Type B pancreatic cell (in vitro differentiated cells): ENCODE data around the gene FOXRED2. TPM values are rescaled to one million over a fixed set of nuclear protein-coding genes. Genes with fewer than 3 reads are reported as not detected.
"Not testable (repeated sequence)": the region's sequence is repeated elsewhere in the genome, so short reads cannot be mapped to it uniquely, and the experiment has no call there.

ENCODE experiments used
- DNase-seq: peaks from one replicate; pipeline ENCODE4 v3.0.0; 2021; ENCODE audit warnings: mixed read lengths; ENCODE audit not compliant: unreplicated experiment; ENCODE audit errors: extremely low spot score
- H3K27ac Mint-ChIP-seq: 2 replicates; pipeline ENCODE4 v1.8.0; 2021; ENCODE audit warnings: mild to moderate bottlenecking, mixed read lengths
- H3K27me3 Mint-ChIP-seq: 2 replicates; pipeline ENCODE4 v1.8.0; 2021; ENCODE audit warnings: mixed read lengths
- H3K36me3 Mint-ChIP-seq: 2 replicates; pipeline ENCODE4 v1.8.0; 2021; ENCODE audit warnings: mixed read lengths
- H3K4me1 Mint-ChIP-seq: one replicate; pipeline ENCODE4 v1.8.0; 2021; ENCODE audit warnings: mixed read lengths; ENCODE audit not compliant: unreplicated experiment
- H3K4me3 Mint-ChIP-seq: 2 replicates; pipeline ENCODE4 v1.8.0; 2021; ENCODE audit warnings: mild to moderate bottlenecking, mixed read lengths
- H3K9me3 Mint-ChIP-seq: 2 replicates; pipeline ENCODE4 v1.8.0; 2021; ENCODE audit warnings: mixed read lengths
- total RNA-seq: library from RNA; stranded (reverse); gene quantifications from 2 replicates; pipeline ENCODE4 v1.2.1, GENCODE V29; 2021; ENCODE audit warnings: low replicate concordance
- TF ChIP-seq, protein P1 (sequence below): fragments of 200-600 bp; sonication (generic); conservative IDR thresholded peaks from 2 replicates; pipeline ENCODE4 v1.5.0; 2021; ENCODE audit warnings: antibody characterized with exemption, mild to moderate bottlenecking

Gene FOXRED2
- total RNA-seq, 1 donor from 2014 or later: 38.8 TPM

DNA sequence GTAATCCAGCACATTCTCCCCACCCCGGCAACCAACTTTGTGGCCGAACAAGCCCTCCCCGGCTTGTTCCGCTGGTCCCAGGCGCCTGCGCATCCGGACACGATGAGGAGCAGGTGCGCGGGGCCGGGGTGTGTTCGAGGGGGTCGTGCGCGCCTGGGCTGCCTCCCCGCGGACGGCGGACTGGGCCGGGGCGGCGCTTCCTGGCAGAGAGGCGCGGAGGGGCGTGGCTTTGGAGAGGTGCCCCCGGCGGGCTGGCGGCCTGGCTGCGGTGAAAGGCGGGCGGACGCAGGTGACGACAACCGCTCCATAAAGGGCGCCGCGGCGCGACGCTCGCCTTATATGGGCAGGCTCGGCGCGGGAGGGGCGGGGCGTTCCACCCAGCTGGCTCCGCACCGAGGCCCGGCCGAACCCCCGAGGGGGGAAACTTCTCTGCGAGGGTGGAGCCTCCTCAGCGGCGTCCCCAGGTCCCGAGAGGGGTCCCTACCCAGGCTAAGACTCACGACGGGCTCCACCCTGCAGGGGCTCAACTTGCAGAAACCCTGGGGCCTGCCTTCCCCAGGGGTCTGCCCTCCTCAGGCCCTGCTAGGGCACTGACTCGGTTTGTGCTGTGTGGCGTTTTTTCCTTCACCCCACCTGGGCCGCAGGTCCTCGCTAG, 51.8 kb downstream of the FOXRED2 start:
- no peaks in the 10 kb centered on the region for H3K36me3 Mint-ChIP-seq
- peak; percentile 91 for DNase-seq
- H3K27ac Mint-ChIP-seq: peak overlapping the region; percentile 79
- H3K4me3 Mint-ChIP-seq: peak overlapping the region; percentile 77
- H3K9me3 Mint-ChIP-seq: no peaks in the 10 kb centered on the region
- TF ChIP-seq, protein P1, sequence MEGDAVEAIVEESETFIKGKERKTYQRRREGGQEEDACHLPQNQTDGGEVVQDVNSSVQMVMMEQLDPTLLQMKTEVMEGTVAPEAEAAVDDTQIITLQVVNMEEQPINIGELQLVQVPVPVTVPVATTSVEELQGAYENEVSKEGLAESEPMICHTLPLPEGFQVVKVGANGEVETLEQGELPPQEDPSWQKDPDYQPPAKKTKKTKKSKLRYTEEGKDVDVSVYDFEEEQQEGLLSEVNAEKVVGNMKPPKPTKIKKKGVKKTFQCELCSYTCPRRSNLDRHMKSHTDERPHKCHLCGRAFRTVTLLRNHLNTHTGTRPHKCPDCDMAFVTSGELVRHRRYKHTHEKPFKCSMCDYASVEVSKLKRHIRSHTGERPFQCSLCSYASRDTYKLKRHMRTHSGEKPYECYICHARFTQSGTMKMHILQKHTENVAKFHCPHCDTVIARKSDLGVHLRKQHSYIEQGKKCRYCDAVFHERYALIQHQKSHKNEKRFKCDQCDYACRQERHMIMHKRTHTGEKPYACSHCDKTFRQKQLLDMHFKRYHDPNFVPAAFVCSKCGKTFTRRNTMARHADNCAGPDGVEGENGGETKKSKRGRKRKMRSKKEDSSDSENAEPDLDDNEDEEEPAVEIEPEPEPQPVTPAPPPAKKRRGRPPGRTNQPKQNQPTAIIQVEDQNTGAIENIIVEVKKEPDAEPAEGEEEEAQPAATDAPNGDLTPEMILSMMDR: no peak
- no peaks in the 10 kb centered on the region for H3K27me3 Mint-ChIP-seq
- peaks cover 9% of the 10 kb centered on the region for H3K4me1 Mint-ChIP-seq

DNA sequence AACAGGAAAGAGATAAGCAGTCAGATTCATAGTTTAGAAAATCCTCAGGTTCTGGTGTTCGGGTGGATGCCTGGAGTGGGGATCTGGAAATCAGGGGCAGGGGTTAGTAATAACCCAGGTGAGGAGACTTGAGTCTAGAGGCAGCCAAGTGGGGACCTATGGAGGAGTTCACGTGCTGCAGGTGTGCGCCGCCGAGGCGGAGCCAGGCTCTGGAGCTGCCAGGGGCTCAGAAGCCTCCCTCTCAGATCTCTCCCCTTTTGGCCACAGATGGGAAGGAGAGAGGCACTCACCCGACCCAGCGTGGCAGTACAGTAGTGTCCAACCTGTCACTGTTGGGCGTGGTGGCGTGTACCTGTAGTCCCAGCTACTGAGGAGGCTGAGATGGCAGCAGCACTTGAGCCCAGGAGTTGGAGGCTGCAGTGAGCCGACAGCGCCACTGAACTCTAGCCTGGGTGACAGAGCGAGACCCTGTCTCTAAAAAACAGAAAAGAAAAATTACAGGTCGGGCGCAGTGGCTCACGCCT, 52.9 kb downstream of the FOXRED2 start:
- TF ChIP-seq, protein P1: no peak

DNA sequence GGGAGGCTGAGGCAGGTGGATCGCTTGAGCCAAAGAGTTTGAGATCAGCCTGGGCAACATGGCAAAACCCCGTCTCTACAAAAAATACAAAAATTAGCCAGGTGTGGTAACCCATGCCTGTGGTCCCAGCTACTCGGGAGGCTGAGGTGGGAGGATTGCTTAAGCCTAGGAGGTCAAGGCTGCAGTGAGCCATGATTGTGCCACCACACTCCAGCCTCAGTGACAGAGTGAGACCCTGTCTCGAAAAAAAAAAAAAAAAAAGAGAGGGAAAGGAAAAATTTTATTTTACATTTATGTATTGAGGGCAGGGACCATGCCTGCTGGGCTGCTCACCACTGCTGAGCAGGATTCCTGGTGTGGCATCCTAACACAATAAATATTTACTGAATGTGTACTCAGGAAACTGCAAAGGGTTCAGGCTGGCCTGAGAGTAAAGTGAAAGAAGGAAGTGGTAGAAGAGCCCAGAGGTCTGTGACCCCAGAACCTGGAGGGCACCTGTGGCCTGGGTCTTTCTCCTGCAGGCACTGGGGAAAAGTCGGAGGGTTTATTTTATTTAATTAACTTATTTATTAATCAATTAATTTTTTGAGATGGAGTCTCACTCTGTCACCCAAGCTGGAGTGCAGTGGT, 53.7 kb downstream of the FOXRED2 start:
- not testable (repeated sequence) for H3K9me3 Mint-ChIP-seq, H3K27me3 Mint-ChIP-seq, DNase-seq, H3K36me3 Mint-ChIP-seq
- Mint-ChIP-seq H3K4me1 (peaks cover 15% of the 10 kb centered on the region), H3K27ac (peak overlapping the region; percentile 70), H3K4me3 (peak overlapping the region; percentile 71)

More for the DNA sequence above, 52.9 kb downstream of the FOXRED2 start:
- no peaks in the 10 kb centered on the region for H3K27me3 Mint-ChIP-seq
- H3K9me3 Mint-ChIP-seq: no peaks in the 10 kb centered on the region
- no peaks in the 10 kb centered on the region for H3K36me3 Mint-ChIP-seq
- peaks cover 11% of the 10 kb centered on the region for H3K4me1 Mint-ChIP-seq
- H3K27ac Mint-ChIP-seq: peak overlapping the region; percentile 48
- H3K4me3 Mint-ChIP-seq: peak overlapping the region; percentile 64
- no peak for DNase-seq

DNA sequence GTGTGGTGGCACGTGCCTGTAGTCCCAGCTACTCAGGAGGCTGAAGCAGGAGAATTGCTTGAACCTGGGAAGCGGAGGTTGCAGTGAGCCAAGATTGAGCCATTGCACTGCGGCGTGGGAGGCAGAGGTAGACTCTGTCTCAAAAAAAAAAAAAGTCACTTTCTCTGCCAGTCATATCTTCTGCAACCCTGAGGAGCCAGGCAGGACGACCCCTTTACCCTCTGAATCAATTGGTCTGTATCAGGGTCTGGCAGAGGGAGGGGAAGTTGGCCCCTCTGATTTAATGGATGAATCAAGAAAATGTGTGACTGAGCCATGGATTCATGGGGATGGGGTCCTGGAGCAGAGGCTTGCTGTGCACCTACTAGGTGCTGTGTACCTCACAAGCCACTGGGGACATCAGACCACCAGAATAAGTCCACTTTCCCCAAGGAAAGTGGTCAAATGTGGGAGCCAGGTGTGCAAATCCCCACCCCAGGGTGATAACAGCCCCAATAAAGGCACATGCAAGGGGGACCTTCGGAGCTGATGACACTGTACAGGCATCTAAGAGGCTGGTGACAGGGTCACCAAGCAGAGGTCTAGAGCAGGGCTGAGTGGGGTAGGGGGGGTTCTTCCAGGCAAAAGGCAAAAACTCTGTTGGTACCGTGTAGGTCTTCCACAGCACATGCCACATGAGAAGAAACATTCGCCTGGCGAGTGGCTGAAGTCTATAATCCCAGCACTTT, 54.4 kb downstream of the FOXRED2 start:
- H3K36me3 Mint-ChIP-seq: no peaks in the 10 kb centered on the region
- no peaks in the 10 kb centered on the region for H3K27me3 Mint-ChIP-seq
- H3K9me3 Mint-ChIP-seq: no peaks in the 10 kb centered on the region
- no peak overlapping the region for H3K4me3 Mint-ChIP-seq
- TF ChIP-seq, protein P1: no peak
- H3K27ac Mint-ChIP-seq: peak overlapping the region; percentile 93
- DNase-seq: no peak
- peaks cover 15% of the 10 kb centered on the region for H3K4me1 Mint-ChIP-seq

DNA sequence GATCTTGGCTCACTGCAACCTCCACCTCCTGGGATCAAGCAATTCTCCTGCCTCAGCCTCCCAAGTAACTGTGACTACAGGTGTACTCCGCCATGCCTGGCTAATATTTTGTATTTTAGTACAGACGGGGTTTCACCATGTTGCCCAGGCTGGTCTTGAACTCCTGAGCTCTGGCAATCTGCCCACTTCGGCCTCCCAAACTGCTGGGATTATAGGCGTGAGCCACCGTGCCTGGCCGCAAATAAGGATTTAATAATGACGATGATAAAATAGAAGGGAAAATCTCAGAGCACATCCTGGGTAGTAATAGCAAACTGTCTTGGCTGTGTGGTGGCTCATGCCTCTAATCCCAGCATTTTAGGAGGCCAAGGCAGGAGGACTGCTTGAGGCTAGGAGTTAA, 55.9 kb downstream of the FOXRED2 start:
- not testable (repeated sequence) for H3K4me3 Mint-ChIP-seq, DNase-seq, H3K27me3 Mint-ChIP-seq, H3K9me3 Mint-ChIP-seq, H3K27ac Mint-ChIP-seq, H3K36me3 Mint-ChIP-seq
- H3K4me1 Mint-ChIP-seq: peaks cover 14% of the 10 kb centered on the region

DNA sequence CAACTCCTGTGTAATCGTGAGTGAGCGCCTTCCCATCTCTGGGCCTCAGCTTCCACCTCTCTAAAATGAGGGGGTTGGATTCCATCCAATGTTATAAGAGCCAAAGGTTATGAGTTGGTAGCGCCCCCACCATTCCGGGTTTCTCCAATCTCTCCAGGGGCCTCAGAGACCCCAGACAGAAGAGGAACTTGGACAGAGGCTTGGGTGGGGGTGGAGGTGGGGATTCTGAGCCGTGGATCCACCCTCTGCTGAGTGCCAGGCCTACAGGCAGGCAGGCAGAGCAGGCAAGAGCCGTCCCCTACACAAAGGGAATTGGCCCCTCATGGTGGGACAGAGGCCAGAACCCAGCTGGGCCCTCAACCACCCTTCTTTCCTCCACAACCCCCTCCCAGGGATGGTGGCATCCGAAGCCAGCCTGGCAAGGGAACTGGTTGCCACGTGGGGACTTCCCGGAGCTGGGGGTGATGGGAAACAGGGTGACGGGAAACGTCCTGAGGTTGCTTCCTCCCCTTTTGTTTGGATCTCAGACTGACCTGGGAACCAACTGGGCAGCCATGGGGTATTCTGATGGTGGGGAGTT, 57.2 kb downstream of the FOXRED2 start:
- H3K36me3 Mint-ChIP-seq: no peaks in the 10 kb centered on the region

More for the DNA sequence above, 57.2 kb downstream of the FOXRED2 start:
- Mint-ChIP-seq H3K4me1 (peaks cover 11% of the 10 kb centered on the region), H3K27ac (no peak overlapping the region), H3K4me3 (no peak overlapping the region), H3K9me3 (no peaks in the 10 kb centered on the region), H3K27me3 (no peaks in the 10 kb centered on the region)
- no peak for DNase-seq
- TF ChIP-seq, protein P1: no peak
